ENCODE results near the gene ZNF821. TPM values are rescaled to one million over a fixed set of nuclear protein-coding genes. Genes with fewer than 3 reads are reported as not detected.

ZNF821 gene
- total and polyA plus RNA-seq, 2 of the 8 experiments (the other 6 are each of a cell fraction or from before 2014, with no cell fraction given), result 9.5 to 14.1 TPM

GRCh38 chr16:71830359-71830758, 53.6 kb downstream of the ZNF821 start (continued):
- TF ChIP-seq, protein P1, sequence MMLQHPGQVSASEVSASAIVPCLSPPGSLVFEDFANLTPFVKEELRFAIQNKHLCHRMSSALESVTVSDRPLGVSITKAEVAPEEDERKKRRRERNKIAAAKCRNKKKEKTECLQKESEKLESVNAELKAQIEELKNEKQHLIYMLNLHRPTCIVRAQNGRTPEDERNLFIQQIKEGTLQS (IDR thresholded peaks at IDR 0.05; ENCODE audit: insufficient read depth, low read depth, low read length), result no peak
- TF ChIP-seq SP4 (IDR thresholded peaks at IDR 0.05; ENCODE audit: low read length), result no peak
- TF ChIP-seq CREB1 (IDR thresholded peaks at IDR 0.05), result no peak
- no peak for TF ChIP-seq RBBP5 (IDR thresholded peaks at IDR 0.05; ENCODE audit: borderline replicate concordance, low read depth, low read length)
- TF ChIP-seq, protein P2, sequence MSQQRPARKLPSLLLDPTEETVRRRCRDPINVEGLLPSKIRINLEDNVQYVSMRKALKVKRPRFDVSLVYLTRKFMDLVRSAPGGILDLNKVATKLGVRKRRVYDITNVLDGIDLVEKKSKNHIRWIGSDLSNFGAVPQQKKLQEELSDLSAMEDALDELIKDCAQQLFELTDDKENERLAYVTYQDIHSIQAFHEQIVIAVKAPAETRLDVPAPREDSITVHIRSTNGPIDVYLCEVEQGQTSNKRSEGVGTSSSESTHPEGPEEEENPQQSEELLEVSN (IDR thresholded peaks at IDR 0.05), result no peak
- no peak for TF ChIP-seq CHD7 (IDR thresholded peaks at IDR 0.05; ENCODE audit: insufficient replicate concordance, low read length)
